Suprapubic skin (tissue), 4 donors: ENCODE results near the gene FKBP4.

Source experiments
- CTCF ChIP-seq, 2 donors: fragments of 200-600 bp in 1 of 2; fragments of 450-650 bp in 1 of 2; sonication (generic) in 1 of 2; IDR thresholded peaks; one replicate each; pipeline ENCODE4 v1.5.1; 2016 to 2019; ENCODE audit warnings: antibody characterized with exemption in 2 of 2, mild to moderate bottlenecking in 1 of 2, moderate library complexity in 1 of 2
- EP300 ChIP-seq: sonication (generic); formaldehyde crosslinking; IDR thresholded peaks from one replicate; pipeline ENCODE4 v1.6.1; 2017; ENCODE audit warnings: antibody characterized with exemption
- POLR2A ChIP-seq, 2 donors: fragments of 450-650 bp; IDR thresholded peaks; one replicate each; pipeline ENCODE4 v1.6.1; 2017; ENCODE audit warnings: antibody characterized with exemption in 2 of 2, mild to moderate bottlenecking in 2 of 2, moderate library complexity in 2 of 2
- POLR2AphosphoS5 ChIP-seq, 3 donors: sonication (generic); formaldehyde crosslinking; IDR thresholded peaks; one replicate each; pipeline ENCODE4 v1.6.1; 2017; ENCODE audit warnings: antibody characterized with exemption in 3 of 3

GRCh38 chr12:2772370-2772769 is 22.4 kb upstream of the FKBP4 start:
- TF ChIP-seq CTCF (IDR thresholded peaks at IDR 0.05) (no peak), POLR2AphosphoS5 (IDR thresholded peaks at IDR 0.05) (no peak), POLR2A (IDR thresholded peaks at IDR 0.05) (no peak), EP300 (no peak)
